Astrocyte of the spinal cord (primary cell): ENCODE measurements around the gene PLCH1.
A peak's percentile ranks its signal among the peaks of the same experiment; 100 is the strongest.

ENCODE experiments used
- DNase-seq: peaks from one replicate; pipeline ENCODE4 v3.0.0; 2011; ENCODE audit warnings: low read depth, low spot score
- H3K4me3 ChIP-seq: 2 replicates; pipeline ENCODE4 v1.5.1; 2011; ENCODE audit warnings: low read depth, mild to moderate bottlenecking, low read length, moderate library complexity
- in situ Hi-C: cut with HindIII; loops from 2 replicates; pipeline ENCODE4 v1.10.0; 2017; ENCODE audit warnings: low sequenced_read_pairs
- TF ChIP-seq, protein P1 (sequence below): IDR thresholded peaks from 2 replicates; pipeline ENCODE4 v1.5.1; 2012; ENCODE audit warnings: low read depth, mild to moderate bottlenecking, low read length, inconsistent platforms

The PLCH1 gene

DNA sequence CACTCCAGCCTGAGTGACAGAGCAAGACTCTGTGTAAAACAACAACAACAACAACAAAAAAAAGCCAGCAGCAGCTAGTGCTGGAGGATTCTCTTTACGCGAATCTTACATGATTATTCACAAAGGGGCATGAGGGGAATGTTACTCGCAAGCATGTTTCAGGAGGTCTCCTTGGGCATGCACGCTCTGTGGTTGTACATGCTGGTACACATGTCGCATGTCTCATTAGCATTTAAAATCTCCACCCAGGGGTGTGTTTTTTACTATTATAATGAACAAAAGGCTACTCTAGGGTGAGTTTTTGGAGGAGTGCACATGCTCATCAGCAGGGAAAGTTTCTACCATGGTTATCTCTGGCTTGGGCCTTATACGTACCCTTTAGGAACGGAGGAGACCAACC is 12.7 kb upstream of the PLCH1 start:
- TF ChIP-seq, protein P1, sequence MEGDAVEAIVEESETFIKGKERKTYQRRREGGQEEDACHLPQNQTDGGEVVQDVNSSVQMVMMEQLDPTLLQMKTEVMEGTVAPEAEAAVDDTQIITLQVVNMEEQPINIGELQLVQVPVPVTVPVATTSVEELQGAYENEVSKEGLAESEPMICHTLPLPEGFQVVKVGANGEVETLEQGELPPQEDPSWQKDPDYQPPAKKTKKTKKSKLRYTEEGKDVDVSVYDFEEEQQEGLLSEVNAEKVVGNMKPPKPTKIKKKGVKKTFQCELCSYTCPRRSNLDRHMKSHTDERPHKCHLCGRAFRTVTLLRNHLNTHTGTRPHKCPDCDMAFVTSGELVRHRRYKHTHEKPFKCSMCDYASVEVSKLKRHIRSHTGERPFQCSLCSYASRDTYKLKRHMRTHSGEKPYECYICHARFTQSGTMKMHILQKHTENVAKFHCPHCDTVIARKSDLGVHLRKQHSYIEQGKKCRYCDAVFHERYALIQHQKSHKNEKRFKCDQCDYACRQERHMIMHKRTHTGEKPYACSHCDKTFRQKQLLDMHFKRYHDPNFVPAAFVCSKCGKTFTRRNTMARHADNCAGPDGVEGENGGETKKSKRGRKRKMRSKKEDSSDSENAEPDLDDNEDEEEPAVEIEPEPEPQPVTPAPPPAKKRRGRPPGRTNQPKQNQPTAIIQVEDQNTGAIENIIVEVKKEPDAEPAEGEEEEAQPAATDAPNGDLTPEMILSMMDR, result no peak
- in situ Hi-C loops, result no loop called here
- H3K4me3 ChIP-seq, result no peak overlapping the region
- DNase-seq, result no peak

DNA sequence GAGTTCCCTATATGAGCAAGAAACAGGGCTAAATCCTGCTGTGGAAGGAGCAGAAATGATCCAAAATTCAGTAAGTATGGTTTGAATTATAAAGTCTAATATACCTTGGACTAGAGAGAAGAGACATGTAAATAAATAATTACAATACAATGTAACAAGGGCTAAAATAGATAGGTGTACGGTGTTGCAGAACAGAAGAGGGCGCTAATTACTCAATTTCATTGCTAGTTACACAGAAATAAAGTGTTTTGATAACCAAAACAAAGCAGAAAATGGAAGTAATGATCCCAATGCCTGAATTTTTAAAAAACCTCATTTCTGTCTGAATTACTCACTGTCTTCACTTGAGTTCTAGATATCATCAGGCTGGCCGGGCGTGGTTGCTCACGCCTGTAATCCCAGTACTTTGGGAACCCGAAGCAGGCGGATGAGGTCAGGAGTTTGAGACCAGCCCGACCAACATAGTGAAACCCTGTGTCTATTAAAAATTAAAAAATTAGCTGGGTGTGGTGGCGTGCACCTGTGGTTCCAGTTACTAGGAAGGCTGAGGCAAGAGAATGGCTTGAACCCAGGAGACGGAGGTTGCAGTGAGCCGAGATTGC is 8.3 kb upstream of the PLCH1 start:
- TF ChIP-seq, protein P1, result peak; percentile 47
- DNase-seq, result peak; percentile 23
- H3K4me3 ChIP-seq, result no peak overlapping the region
- in situ Hi-C loops, result no loop called here

DNA sequence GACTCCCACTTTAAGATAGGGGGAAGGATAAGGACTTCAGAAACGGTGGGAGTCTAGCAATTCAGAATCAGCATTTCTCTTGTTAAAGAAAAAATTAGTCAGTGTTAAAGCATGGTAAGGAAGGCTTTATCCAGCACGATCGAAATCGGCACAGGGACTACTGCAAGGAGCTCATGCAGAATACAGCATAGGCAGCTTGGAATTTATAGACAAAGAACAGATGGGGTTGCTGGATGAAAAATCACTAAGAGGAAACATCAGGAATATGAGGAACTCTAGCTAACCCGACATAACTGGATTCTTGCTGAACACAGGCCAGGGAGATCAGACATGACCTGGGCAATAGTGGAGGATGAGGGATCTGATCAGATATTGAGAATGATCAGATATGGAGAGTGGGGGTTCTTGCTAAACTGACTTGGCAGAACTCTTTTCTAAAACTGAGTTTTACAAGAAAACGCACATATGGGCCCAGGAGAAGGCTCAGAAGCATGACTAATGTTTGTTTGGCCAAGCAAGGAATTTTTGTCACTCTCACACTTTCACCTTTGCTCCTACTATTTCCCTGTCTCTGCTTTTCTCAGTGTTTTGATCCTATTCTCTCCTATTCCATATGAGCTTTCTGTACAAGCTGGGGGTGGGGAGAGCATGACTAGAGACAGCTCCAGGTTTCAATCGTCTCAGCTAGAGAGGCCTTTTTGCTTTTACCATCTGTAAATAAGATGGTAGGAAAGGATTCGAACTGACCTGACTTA is 3.9 kb upstream of the PLCH1 start:
- no peak for DNase-seq
- no peak overlapping the region for H3K4me3 ChIP-seq
- TF ChIP-seq, protein P1, result no peak
- in situ Hi-C loops, result no loop called here

DNA sequence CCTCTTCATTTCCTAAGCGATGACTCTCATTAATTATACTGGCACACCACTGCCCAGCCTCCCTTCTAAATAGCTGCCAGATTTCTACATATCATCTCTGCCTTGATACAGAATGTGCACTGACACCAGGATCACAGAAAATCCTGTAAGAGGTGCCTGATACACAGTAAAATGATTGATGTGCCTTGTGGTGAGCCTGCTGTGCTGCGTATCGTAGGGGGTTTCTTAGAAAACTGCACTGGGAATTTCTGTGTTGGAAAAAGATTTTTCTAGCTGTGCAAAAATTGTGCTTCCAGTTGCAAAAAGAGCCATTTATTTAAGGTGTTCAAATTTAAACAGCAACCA is 3.0 kb upstream of the PLCH1 start:
- in situ Hi-C loops, result no loop called here
- TF ChIP-seq, protein P1, result no peak
- H3K4me3 ChIP-seq, result no peak overlapping the region
- DNase-seq, result no peak

DNA sequence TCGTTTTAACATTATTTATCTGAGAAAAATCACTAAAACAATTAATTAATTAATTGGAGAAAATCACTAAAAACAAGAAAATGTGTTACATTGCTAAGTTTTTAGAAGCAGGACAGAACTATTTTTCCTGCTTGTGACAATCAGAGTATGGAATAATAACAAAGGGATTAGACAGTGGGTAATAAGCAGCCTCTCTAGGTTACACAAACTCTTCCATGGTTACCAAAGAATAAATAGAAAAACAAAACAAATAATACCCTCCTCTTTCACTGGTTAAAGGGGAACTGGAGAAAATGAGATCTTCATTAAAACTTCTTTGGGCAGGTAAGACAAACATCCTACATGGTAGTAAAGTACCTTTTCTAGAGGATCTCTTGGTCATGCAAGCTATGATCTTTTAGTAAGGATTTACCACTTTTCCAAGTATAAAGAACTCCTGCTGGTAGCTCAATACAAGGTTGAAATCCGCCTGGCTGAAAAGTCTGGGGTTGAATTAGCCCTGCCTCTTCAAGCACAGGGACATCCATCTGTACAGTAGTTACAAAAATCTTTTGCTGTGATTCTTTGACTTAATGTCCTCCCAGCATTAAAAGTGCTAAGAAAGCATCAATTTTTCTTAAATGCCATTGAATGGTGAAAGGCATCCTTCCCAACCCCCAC is 2.5 kb upstream of the PLCH1 start:
- no peak for DNase-seq
- H3K4me3 ChIP-seq, result no peak overlapping the region
- TF ChIP-seq, protein P1, result no peak
- in situ Hi-C loops, result no loop called here

DNA sequence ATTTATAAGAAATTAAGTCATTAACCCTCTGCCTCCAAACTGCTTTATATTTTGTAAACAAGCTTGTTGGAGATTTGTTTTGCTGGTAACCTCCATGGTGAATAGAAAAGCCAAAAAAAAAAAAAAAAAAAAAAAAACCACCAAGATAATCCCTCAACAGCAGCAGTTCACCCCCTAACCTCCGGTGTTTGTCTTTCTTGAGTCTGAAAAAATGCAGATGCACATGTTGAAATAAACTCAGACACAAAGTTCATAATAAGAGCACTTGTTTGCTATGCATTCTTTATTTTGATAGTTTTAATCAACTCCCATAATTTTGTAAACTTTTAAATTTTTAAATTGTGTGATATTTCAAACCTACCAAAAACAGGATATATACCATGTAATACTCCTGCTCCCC is 1.8 kb upstream of the PLCH1 start:
- no peak overlapping the region for H3K4me3 ChIP-seq
- no peak for DNase-seq
- in situ Hi-C loops, result no loop called here
- TF ChIP-seq, protein P1, result no peak
